Neural cell (in vitro differentiated cells): ENCODE data around the gene CCDC47. TPM values are rescaled to one million over a fixed set of nuclear protein-coding genes. Genes with fewer than 3 reads are reported as not detected.

Experiments used
- H2AFZ ChIP-seq: fragments of 200-600, 300-800 bp; sonication (generic), shearing (Covaris generic); 2 replicates; pipeline ENCODE4 v1.6.0; 2014; ENCODE audit warnings: low read depth, mild to moderate bottlenecking, antibody characterized with exemption, low read length, moderate library complexity
- H3F3A ChIP-seq: fragments of 200-600 bp; shearing (Covaris generic); 2 replicates; pipeline ENCODE4 v1.6.1; 2016; ENCODE audit warnings: mild to moderate bottlenecking, moderate library complexity, mixed read lengths, antibody characterized with exemption, low read length; ENCODE audit not compliant: insufficient read depth, poor library complexity, severe bottlenecking
- H3K27ac ChIP-seq: fragments of 200-600, 300-800 bp; sonication (generic), shearing (Covaris generic); 2 replicates; pipeline ENCODE4 v1.5.1; 2014; ENCODE audit warnings: mild to moderate bottlenecking, low read length, moderate library complexity
- H3K27me3 ChIP-seq: fragments of 300-800, 200-600 bp; sonication (generic), shearing (Covaris generic); 2 replicates; pipeline ENCODE4 v1.6.0; 2014; ENCODE audit warnings: mild to moderate bottlenecking, low read depth, low read length, moderate library complexity; ENCODE audit not compliant: insufficient read depth
- H3K36me3 ChIP-seq: fragments of 300-800, 200-600 bp; sonication (generic), shearing (Covaris generic); 2 replicates; pipeline ENCODE4 v1.5.1; 2014; ENCODE audit warnings: mild to moderate bottlenecking, antibody characterized with exemption, low read length, moderate library complexity; ENCODE audit not compliant: insufficient read depth
- H3K4me2 ChIP-seq: fragments of 300-800, 200-600 bp; sonication (generic), shearing (Covaris generic); 2 replicates; pipeline ENCODE4 v1.6.0; 2014; ENCODE audit warnings: mild to moderate bottlenecking, low read length
- H3K4me3 ChIP-seq: fragments of 300-800, 200-600 bp; sonication (generic), shearing (Covaris generic); 2 replicates; pipeline ENCODE4 v1.5.1; 2014; ENCODE audit warnings: mild to moderate bottlenecking, low read length, moderate library complexity
- H3K79me2 ChIP-seq: fragments of 200-600 bp; shearing (Covaris generic); replicated peaks from 2 replicates; pipeline ENCODE4 v1.6.0; 2014; ENCODE audit warnings: mild to moderate bottlenecking, low read length, moderate library complexity; ENCODE audit not compliant: insufficient read depth
- H3K9ac ChIP-seq: fragments of 300-800, 200-600 bp; sonication (generic), shearing (Covaris generic); 2 replicates; pipeline ENCODE4 v1.6.1; 2016; ENCODE audit warnings: mild to moderate bottlenecking, low read length, mixed read lengths
- H3K9me2 ChIP-seq: fragments of 200-600 bp; shearing (Covaris generic); 2 replicates; pipeline ENCODE4 v1.6.1; 2016; ENCODE audit warnings: mild to moderate bottlenecking, low read length, mixed read lengths; ENCODE audit not compliant: insufficient read depth
- H3K9me3 ChIP-seq: fragments of 200-600, 300-800 bp; sonication (generic), shearing (Covaris generic); 2 replicates; pipeline ENCODE4 v1.6.1; 2016; ENCODE audit warnings: mild to moderate bottlenecking, mixed run types, low read length, moderate library complexity, mixed read lengths
- H4K20me1 ChIP-seq: fragments of 200-600 bp; shearing (Covaris generic); 2 replicates; pipeline ENCODE4 v1.6.1; 2016; ENCODE audit warnings: mild to moderate bottlenecking, mixed run types; ENCODE audit not compliant: insufficient read depth
- CTCF ChIP-seq: fragments of 450-650 bp; IDR thresholded peaks from 2 replicates; pipeline ENCODE4 v1.5.1; 2014; ENCODE audit warnings: antibody characterized with exemption, mild to moderate bottlenecking, moderate library complexity; ENCODE audit not compliant: poor library complexity, severe bottlenecking
- EP300 ChIP-seq: fragments of 450-650 bp; conservative IDR thresholded peaks from 2 replicates; pipeline ENCODE4 v1.6.1; 2014; ENCODE audit warnings: antibody characterized with exemption, mild to moderate bottlenecking, moderate library complexity; ENCODE audit not compliant: poor library complexity, severe bottlenecking
- EZH2 ChIP-seq: fragments of 200-600, 300-800 bp; shearing (Covaris generic), sonication (generic); IDR thresholded peaks from 2 replicates; pipeline ENCODE4 v1.6.1; 2014; ENCODE audit warnings: antibody characterized with exemption, low read length, borderline replicate concordance, mild to moderate bottlenecking; ENCODE audit not compliant: insufficient read depth, poor library complexity, severe bottlenecking
- MXI1 ChIP-seq: fragments of 450-650 bp; conservative IDR thresholded peaks from 2 replicates; pipeline ENCODE4 v1.6.1; 2014; ENCODE audit warnings: antibody characterized with exemption, mild to moderate bottlenecking; ENCODE audit not compliant: poor library complexity, severe bottlenecking
- POLR2AphosphoS5 ChIP-seq: IDR thresholded peaks from 2 replicates; pipeline ENCODE4 v1.6.1; 2012
- RAD21 ChIP-seq: fragments of 450-650 bp; conservative IDR thresholded peaks from 2 replicates; pipeline ENCODE4 v1.6.1; 2014; ENCODE audit warnings: antibody characterized with exemption, mild to moderate bottlenecking, moderate library complexity
- REST ChIP-seq: IDR thresholded peaks from 2 replicates; pipeline ENCODE4 v1.6.1; 2012; ENCODE audit warnings: borderline replicate concordance
- SMC3 ChIP-seq: fragments of 450-650 bp; conservative IDR thresholded peaks from 2 replicates; pipeline ENCODE4 v1.6.1; 2014; ENCODE audit warnings: antibody characterized with exemption, mild to moderate bottlenecking, moderate library complexity; ENCODE audit not compliant: poor library complexity
- TAF1 ChIP-seq: IDR thresholded peaks from 2 replicates; pipeline ENCODE4 v1.6.1; 2012; ENCODE audit warnings: low read depth
- polyA plus RNA-seq: library from polyadenylated mRNA; depleted of rRNA; stranded (reverse); fragments of >200 nt; gene quantifications from 2 replicates; pipeline ENCODE4 v1.2.3, GENCODE V29; 2014

Gene CCDC47
- polyA plus RNA-seq, 1 donor from 2014 or later = 49.3 TPM

GRCh38 chr17:63819585-63820537 is 46.5 kb upstream of the CCDC47 start:
- Histone ChIP-seq H3K4me2 (no peak overlapping the region), H3K27me3 (no peaks in the 10 kb centered on the region), H3K9me2 (no peaks in the 10 kb centered on the region), H2AFZ (no peak overlapping the region), H4K20me1 (no peaks in the 10 kb centered on the region), H3K9ac (no peak overlapping the region), H3K27ac (no peak overlapping the region), H3K4me3 (no peak overlapping the region), H3K9me3 (no peaks in the 10 kb centered on the region), H3K79me2 (no peaks in the 10 kb centered on the region), H3K36me3 (peaks cover 31% of the 10 kb centered on the region), H3F3A (no peaks in the 10 kb centered on the region)
- TF ChIP-seq EZH2 = no peak
- TF ChIP-seq TAF1 = no peak
- TF ChIP-seq POLR2AphosphoS5 = no peak
- TF ChIP-seq REST = no peak
- no peak for TF ChIP-seq CTCF
- TF ChIP-seq EP300 = no peak
- no peak for TF ChIP-seq RAD21
- TF ChIP-seq MXI1 = no peak
- no peak for TF ChIP-seq SMC3

- Histone ChIP-seq H3K9me2 (no peaks in the 10 kb centered on the region), H3K9me3 (no peaks in the 10 kb centered on the region), H3K4me3 (no peak overlapping the region), H4K20me1 (no peaks in the 10 kb centered on the region), H3K27me3 (no peaks in the 10 kb centered on the region), H3K36me3 (peaks cover 31% of the 10 kb centered on the region), H2AFZ (no peak overlapping the region), H3K9ac (no peak overlapping the region), H3F3A (no peaks in the 10 kb centered on the region), H3K79me2 (no peaks in the 10 kb centered on the region), H3K4me2 (no peak overlapping the region), H3K27ac (no peak overlapping the region)
- TF ChIP-seq MXI1 (no peak), RAD21 (no peak), EP300 (no peak), EZH2 (no peak), REST (no peak), CTCF (no peak), POLR2AphosphoS5 (no peak), TAF1 (no peak), SMC3 (no peak)
Observed at GRCh38 chr17:63819131-63819530, 45.7 kb upstream of the CCDC47 start.
